ENCODE data around the gene GORASP2. TPM values are rescaled to one million over a fixed set of nuclear protein-coding genes. Genes with fewer than 3 reads are reported as not detected.
A peak's percentile ranks its signal among the peaks of the same experiment; 100 is the strongest.

Gene GORASP2
- polyA plus RNA-seq, 1 donor (not counting 4 experiments of a cell fraction or from before 2014, with no cell fraction given): 125 TPM

DNA sequence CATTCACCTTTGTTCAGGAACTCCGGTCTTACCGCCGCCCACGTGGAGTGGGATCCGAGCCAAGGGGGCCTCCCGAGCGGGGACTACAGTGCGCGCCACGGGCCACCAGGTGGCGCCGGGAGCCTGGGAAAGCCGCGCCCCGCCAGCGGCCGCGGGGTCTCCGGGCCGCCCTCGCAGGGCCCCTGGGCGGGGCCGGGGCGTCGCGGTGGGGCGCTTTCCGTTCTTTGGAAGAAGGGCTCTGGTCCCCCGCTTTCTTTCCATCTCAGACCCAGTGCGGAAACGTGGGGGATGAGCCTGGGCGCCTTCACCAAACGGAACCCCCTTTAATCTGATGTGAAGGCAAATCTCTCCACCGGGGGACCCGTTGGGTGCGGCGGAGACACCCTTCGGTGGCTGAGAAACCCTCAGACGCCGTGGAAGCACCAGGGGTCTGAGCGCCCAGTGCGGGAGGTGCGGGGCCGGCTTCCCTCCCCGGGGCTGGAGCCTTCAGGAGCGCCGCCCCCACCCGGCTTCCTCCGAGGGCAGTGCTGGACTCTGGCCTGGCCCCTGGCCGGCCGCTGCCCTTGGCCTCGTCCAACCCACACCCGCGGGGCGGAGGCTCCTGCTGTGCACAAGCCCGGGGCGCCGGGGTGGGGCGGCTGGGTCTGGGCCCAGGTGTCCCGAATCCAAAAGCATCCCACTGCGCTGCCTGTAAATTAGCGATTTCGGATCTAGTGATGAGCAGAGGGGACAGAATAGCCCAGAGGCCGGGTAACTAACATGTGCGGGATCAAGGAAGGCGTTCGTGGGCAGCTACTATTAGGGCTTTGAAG, 44.6 kb downstream of the GORASP2 start:
- dilution Hi-C loops (cut with MboI; ENCODE audit: extremely low pct_ligation_motif_present, low sequenced_read_pairs): no loop called here

DNA sequence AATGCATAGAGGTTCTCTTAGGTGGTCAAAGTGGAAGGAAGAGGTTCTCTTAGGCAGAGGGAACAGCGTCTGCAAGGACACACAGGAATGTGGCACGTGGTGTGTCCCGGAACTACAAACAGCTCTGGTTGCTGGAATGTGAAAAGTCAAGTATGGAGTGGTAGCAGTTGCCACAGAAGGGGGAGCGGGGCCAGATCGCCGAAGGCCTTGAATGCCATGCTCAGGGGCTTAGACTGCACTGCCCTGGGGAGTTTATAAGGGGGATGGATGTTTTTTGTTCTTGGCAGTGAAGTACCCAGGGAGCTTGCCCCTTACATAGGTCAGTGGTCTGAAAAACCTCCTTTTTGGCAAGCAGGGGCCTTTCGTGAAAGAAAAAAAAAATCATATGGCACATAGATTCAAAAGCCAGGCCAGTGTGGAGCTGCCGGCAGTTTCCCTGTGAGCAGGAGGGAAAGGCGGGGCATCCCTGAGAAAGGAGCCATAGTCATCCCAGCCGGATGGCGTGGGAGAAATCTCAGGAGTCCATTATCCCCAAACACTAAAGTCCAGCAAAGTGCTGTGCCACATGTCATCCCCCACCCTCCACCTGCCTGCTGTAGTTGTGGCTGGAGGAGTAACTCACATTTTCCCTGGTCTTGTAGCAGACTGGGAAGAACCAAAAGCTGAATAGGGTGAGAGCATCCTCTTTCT, 45.4 kb downstream of the GORASP2 start:
- peak overlapping the region; percentile 85 for H2AFZ ChIP-seq (ENCODE audit: control insufficient read depth, low read length)

More for the DNA sequence above, 44.6 kb downstream of the GORASP2 start:
- Histone ChIP-seq H3K9ac (ENCODE audit: control insufficient read depth, extremely low read depth, insufficient read depth, low read length) (peak overlapping the region; percentile 84), H3K36me3 (ENCODE audit: control insufficient read depth in 2 of 2, extremely low read depth in 1 of 2, insufficient read depth in 2 of 2, low read length in 2 of 2) (peaks cover 0 to 3% of the 10 kb centered on the region in 2 experiments), H3K4me1 (ENCODE audit: control insufficient read depth, extremely low read depth, insufficient read depth, low read length) (peaks cover 20% of the 10 kb centered on the region), H4K20me1 (ENCODE audit: control insufficient read depth, extremely low read depth, insufficient read depth, low read length) (no peaks in the 10 kb centered on the region), H3K4me3 (ENCODE audit: control insufficient read depth in 2 of 3, extremely low read depth in 1 of 3, insufficient read depth in 2 of 3, low read depth in 1 of 3, low read length in 3 of 3) (peak overlapping the region; percentile 40 to 80 (median 62)), H3K27me3 (ENCODE audit: control insufficient read depth, extremely low read depth, insufficient read depth, low read length) (no peaks in the 10 kb centered on the region), H3K4me2 (ENCODE audit: control insufficient read depth, extremely low read depth, insufficient read depth, low read depth, low read length) (peak overlapping the region; percentile 91), H3K9me1 (ENCODE audit: control insufficient read depth, extremely low read depth, insufficient read depth, low read length) (no peaks in the 10 kb centered on the region), H2AFZ (ENCODE audit: control insufficient read depth, low read length) (peak overlapping the region; percentile 85), H3K9me3 (ENCODE audit: control insufficient read depth, low read depth, low read length) (no peaks in the 10 kb centered on the region), H3K27ac (ENCODE audit: control insufficient read depth, insufficient read depth, low read length) (peak overlapping the region; percentile 56), H3K79me2 (ENCODE audit: control insufficient read depth, insufficient read depth, low read length) (no peaks in the 10 kb centered on the region)
- FAIRE-seq (no peak), DNase-seq (ENCODE audit: low read depth, low spot score) (no peak)
- no peak for TF ChIP-seq EZH2 (IDR thresholded peaks at IDR 0.05; ENCODE audit: low read length)
- TF ChIP-seq, protein P1, sequence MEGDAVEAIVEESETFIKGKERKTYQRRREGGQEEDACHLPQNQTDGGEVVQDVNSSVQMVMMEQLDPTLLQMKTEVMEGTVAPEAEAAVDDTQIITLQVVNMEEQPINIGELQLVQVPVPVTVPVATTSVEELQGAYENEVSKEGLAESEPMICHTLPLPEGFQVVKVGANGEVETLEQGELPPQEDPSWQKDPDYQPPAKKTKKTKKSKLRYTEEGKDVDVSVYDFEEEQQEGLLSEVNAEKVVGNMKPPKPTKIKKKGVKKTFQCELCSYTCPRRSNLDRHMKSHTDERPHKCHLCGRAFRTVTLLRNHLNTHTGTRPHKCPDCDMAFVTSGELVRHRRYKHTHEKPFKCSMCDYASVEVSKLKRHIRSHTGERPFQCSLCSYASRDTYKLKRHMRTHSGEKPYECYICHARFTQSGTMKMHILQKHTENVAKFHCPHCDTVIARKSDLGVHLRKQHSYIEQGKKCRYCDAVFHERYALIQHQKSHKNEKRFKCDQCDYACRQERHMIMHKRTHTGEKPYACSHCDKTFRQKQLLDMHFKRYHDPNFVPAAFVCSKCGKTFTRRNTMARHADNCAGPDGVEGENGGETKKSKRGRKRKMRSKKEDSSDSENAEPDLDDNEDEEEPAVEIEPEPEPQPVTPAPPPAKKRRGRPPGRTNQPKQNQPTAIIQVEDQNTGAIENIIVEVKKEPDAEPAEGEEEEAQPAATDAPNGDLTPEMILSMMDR (optimal IDR thresholded peaks at IDR 0.05 in 1 of 3, IDR thresholded peaks at IDR 0.05 in 1 of 3, conservative IDR thresholded peaks at IDR 0.05 in 1 of 3; ENCODE audit: extremely low read depth in 1 of 3, insufficient read depth in 2 of 3, low read length in 3 of 3): peak; percentile 81 to 82 (median 82)

More for the DNA sequence above, 45.4 kb downstream of the GORASP2 start:
- Histone ChIP-seq H3K4me3 (ENCODE audit: control insufficient read depth in 2 of 3, extremely low read depth in 1 of 3, insufficient read depth in 2 of 3, low read depth in 1 of 3, low read length in 3 of 3) (peak overlapping the region in 2 of 3 experiments; percentile 62 to 80), H3K27me3 (ENCODE audit: control insufficient read depth, extremely low read depth, insufficient read depth, low read length) (no peaks in the 10 kb centered on the region), H3K79me2 (ENCODE audit: control insufficient read depth, insufficient read depth, low read length) (no peaks in the 10 kb centered on the region), H3K4me1 (ENCODE audit: control insufficient read depth, extremely low read depth, insufficient read depth, low read length) (peaks cover 20% of the 10 kb centered on the region), H3K36me3 (ENCODE audit: control insufficient read depth in 2 of 2, extremely low read depth in 1 of 2, insufficient read depth in 2 of 2, low read length in 2 of 2) (no peaks in the 10 kb centered on the region), H3K9me1 (ENCODE audit: control insufficient read depth, extremely low read depth, insufficient read depth, low read length) (no peaks in the 10 kb centered on the region), H4K20me1 (ENCODE audit: control insufficient read depth, extremely low read depth, insufficient read depth, low read length) (no peaks in the 10 kb centered on the region), H3K27ac (ENCODE audit: control insufficient read depth, insufficient read depth, low read length) (no peak overlapping the region), H3K9ac (ENCODE audit: control insufficient read depth, extremely low read depth, insufficient read depth, low read length) (peak overlapping the region; percentile 84), H3K9me3 (ENCODE audit: control insufficient read depth, low read depth, low read length) (no peaks in the 10 kb centered on the region), H3K4me2 (ENCODE audit: control insufficient read depth, extremely low read depth, insufficient read depth, low read depth, low read length) (peak overlapping the region; percentile 91)
- dilution Hi-C loops (cut with MboI; ENCODE audit: extremely low pct_ligation_motif_present, low sequenced_read_pairs): no loop called here
- no peak for FAIRE-seq
- TF ChIP-seq, protein P1 (optimal IDR thresholded peaks at IDR 0.05 in 1 of 3, IDR thresholded peaks at IDR 0.05 in 1 of 3, conservative IDR thresholded peaks at IDR 0.05 in 1 of 3; ENCODE audit: extremely low read depth in 1 of 3, insufficient read depth in 2 of 3, low read length in 3 of 3): no peak
- no peak for TF ChIP-seq EZH2 (IDR thresholded peaks at IDR 0.05; ENCODE audit: low read length)
- DNase-seq (ENCODE audit: low read depth, low spot score): no peak
